CD4-positive, alpha-beta T cell (primary cell): ENCODE data around the gene RPLP2. TPM values are rescaled to one million over a fixed set of nuclear protein-coding genes. Genes with fewer than 3 reads are reported as not detected.

Source experiments
- ATAC-seq: fragments of 200-7000 bp; cut with Tn5 transposase; one replicate; pipeline ENCODE4 v1.10.0; 2022; ENCODE audit warnings: mild to moderate bottlenecking; ENCODE audit not compliant: poor library complexity
- CTCF ChIA-PET: fragments of 350-600 bp; sonication (Branson Sonifier 250); formaldehyde crosslinking; loops from one replicate; lab custom pipeline; 2021; ENCODE audit warnings: antibody characterized with exemption, inconsistent platforms; lab: Charles Lee
- POLR2A ChIA-PET: fragments of 350-600 bp; sonication (Branson Sonifier 250); formaldehyde crosslinking; loops from one replicate; lab custom pipeline; 2021; ENCODE audit warnings: antibody characterized with exemption, inconsistent platforms; lab: Charles Lee
- DNase-seq, 14 experiments: peaks; one replicate each; pipeline ENCODE4 v3.0.0-alpha.2; 2013 to 2020; ENCODE audit warnings: mixed read lengths in 2 of 14
- H3K27ac ChIP-seq, 2 donors: one replicate each; pipeline versions ENCODE4 v1.5.1 to v1.7.0; 2013; ENCODE audit warnings: low read length in 2 of 2, low read depth in 1 of 2, mild to moderate bottlenecking in 1 of 2
- H3K27me3 ChIP-seq, 2 experiments: 1 replicate in 1 of 2; 2 replicates in 1 of 2; pipeline versions ENCODE4 v1.6.1 to v1.7.0; 2013; ENCODE audit warnings: low read length in 2 of 2, control low read depth in 1 of 2, mild to moderate bottlenecking in 1 of 2, moderate library complexity in 1 of 2; ENCODE audit not compliant: insufficient read depth in 2 of 2, control insufficient read depth in 1 of 2
- H3K36me3 ChIP-seq: one replicate; pipeline ENCODE4 v1.6.1; 2013; ENCODE audit warnings: low read length, control low read depth; ENCODE audit not compliant: insufficient read depth
- H3K4me1 ChIP-seq: one replicate; pipeline ENCODE4 v1.6.1; 2013; ENCODE audit warnings: low read length, control low read depth; ENCODE audit not compliant: insufficient read depth
- H3K4me3 ChIP-seq: one replicate; pipeline ENCODE4 v1.5.1; 2013; ENCODE audit warnings: mild to moderate bottlenecking, low read length, moderate library complexity
- H3K9me3 ChIP-seq, 2 experiments: 1 replicate in 1 of 2; 2 replicates in 1 of 2; pipeline versions ENCODE4 v1.6.1 to v1.7.0; 2013; ENCODE audit warnings: low read length in 2 of 2, mild to moderate bottlenecking in 2 of 2, control low read depth in 1 of 2, moderate library complexity in 1 of 2; ENCODE audit not compliant: control insufficient read depth in 1 of 2, insufficient read depth in 1 of 2
- H3K27ac Mint-ChIP-seq: one replicate; pipeline ENCODE4 v1.8.0; 2020; ENCODE audit warnings: mixed read lengths
- H3K27me3 Mint-ChIP-seq: one replicate; pipeline ENCODE4 v1.8.0; 2021; ENCODE audit warnings: mixed read lengths
- H3K36me3 Mint-ChIP-seq: one replicate; pipeline ENCODE4 v1.8.0; 2021; ENCODE audit warnings: low read depth, mixed read lengths
- H3K4me1 Mint-ChIP-seq: one replicate; pipeline ENCODE4 v1.8.0; 2021; ENCODE audit warnings: low read depth, mixed read lengths
- H3K4me3 Mint-ChIP-seq: one replicate; pipeline ENCODE4 v1.8.0; 2020; ENCODE audit warnings: mild to moderate bottlenecking, mixed read lengths
- H3K9me3 Mint-ChIP-seq: one replicate; pipeline ENCODE4 v1.8.0; 2020; ENCODE audit warnings: mixed read lengths
- CTCF ChIP-seq: fragments of 200-600 bp; IDR thresholded peaks from one replicate; pipeline ENCODE4 v1.8.0; 2022; ENCODE audit warnings: antibody characterized with exemption, mild to moderate bottlenecking
- intact Hi-C, 2 experiments: fragments of 100-400 bp; cut with DNase I in 1 of 2; cut with micrococcal nuclease in 1 of 2; formaldehyde crosslinking; loops; one replicate each; pipeline versions ENCODE4 v1.15.1 to v1.9.0; 2023 to 2025; cut with DNase I, micrococcal nuclease
- total RNA-seq, 174 experiments: library from RNA in 2 of 174; stranded (reverse) in 2 of 174; gene quantifications; one replicate each; pipeline ENCODE4 v1.2.3 and lab custom pipeline; 2021 to 2026

The RPLP2 gene
- total RNA-seq, 2 experiments from 2014 or later = 5,234 to 5,390 TPM

DNA sequence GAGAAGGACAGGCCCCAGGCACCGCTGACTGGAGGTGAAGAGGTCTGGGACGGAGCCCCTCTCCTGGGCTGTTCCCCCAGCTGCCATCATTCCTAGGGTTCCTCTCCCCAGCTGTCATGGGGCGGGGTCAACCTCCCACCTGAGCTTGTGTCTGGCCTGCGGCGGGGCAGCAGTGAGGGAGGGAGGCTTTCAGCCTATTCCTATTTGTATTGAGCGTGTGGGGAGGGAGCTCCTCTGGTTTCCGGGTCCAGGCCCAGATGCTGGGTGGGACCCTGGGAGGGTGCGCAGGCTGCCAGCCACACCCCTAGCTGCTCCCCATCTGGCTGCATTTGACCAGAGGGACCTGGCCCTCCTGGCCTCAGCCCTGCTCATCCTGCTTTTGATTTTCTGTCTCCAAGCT lies 46.6 kb downstream of the RPLP2 start:
- POLR2A ChIA-PET = no interaction called here
- intact Hi-C loops = no loop called here
- CTCF ChIA-PET = no interaction called here

DNA sequence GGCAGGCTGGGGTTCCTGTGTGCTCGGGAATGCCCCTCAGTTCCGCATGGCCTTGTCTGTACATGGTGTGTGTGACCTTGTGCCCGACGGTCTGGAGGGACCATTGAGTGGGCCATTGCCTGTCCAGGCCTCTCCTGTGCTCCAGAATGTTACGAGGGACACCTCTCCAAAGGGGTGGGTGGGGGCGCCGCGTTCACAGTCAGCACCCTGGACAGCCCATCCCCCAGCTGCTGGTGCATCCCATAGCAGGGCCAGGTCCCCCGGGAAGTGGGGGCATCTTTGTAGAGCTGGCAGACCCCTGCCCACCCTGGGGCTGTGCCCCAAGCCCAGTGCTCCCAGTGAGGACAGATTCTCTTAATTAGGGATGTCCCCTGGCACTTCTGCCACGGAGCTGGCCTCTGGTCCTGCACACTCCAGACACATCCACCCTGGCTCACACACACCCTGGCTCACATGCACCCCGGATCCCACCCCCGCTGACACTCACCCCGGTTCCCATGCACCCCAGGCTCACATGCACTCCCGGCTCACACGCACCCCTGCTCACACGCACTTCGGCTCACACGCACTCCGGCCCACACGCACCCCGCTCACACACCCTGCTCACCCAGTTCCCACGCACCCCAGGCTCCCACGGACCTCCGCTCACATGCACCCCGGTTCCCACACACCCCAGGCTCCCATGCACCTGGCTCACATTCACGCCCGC lies 48.4 kb downstream of the RPLP2 start:
- ChIA-PET CTCF (no interaction called here), POLR2A (no interaction called here)
- Mint-ChIP-seq H3K27ac (no peak overlapping the region), H3K4me1 (no peaks in the 10 kb centered on the region), H3K9me3 (no peaks in the 10 kb centered on the region), H3K4me3 (no peak overlapping the region), H3K27me3 (no peaks in the 10 kb centered on the region), H3K36me3 (no peaks in the 10 kb centered on the region)
- Histone ChIP-seq H3K4me3 (no peak overlapping the region), H3K4me1 (no peaks in the 10 kb centered on the region), H3K36me3 (no peaks in the 10 kb centered on the region), H3K27me3 (no peaks in the 10 kb centered on the region), H3K27ac (no peak overlapping the region), H3K9me3 (peaks cover 0 to 10% of the 10 kb centered on the region in 2 experiments)
- ATAC-seq (no peak), DNase-seq (no peak)
- intact Hi-C loops = no loop called here
- no peak for TF ChIP-seq CTCF

More for the DNA sequence above, 46.6 kb downstream of the RPLP2 start:
- no peaks in the 10 kb centered on the region for H3K4me1 Mint-ChIP-seq
- no peak for TF ChIP-seq CTCF
- no peaks in the 10 kb centered on the region for H3K27me3 Mint-ChIP-seq
- Histone ChIP-seq H3K4me1 (no peaks in the 10 kb centered on the region), H3K27me3 (no peaks in the 10 kb centered on the region), H3K9me3 (peaks cover 0 to 10% of the 10 kb centered on the region in 2 experiments), H3K4me3 (no peak overlapping the region), H3K27ac (no peak overlapping the region), H3K36me3 (no peaks in the 10 kb centered on the region)
- no peak overlapping the region for H3K27ac Mint-ChIP-seq
- ATAC-seq (no peak), DNase-seq (no peak)
- no peak overlapping the region for H3K4me3 Mint-ChIP-seq
- no peaks in the 10 kb centered on the region for H3K36me3 Mint-ChIP-seq
- no peaks in the 10 kb centered on the region for H3K9me3 Mint-ChIP-seq

GRCh38 chr11:858762-859339 lies 49.1 kb downstream of the RPLP2 start:
- Mint-ChIP-seq H3K4me1 (no peaks in the 10 kb centered on the region), H3K9me3 (no peaks in the 10 kb centered on the region), H3K27ac (no peak overlapping the region), H3K4me3 (no peak overlapping the region), H3K27me3 (no peaks in the 10 kb centered on the region), H3K36me3 (no peaks in the 10 kb centered on the region)
- Histone ChIP-seq H3K27me3 (no peaks in the 10 kb centered on the region), H3K4me3 (no peak overlapping the region), H3K4me1 (no peaks in the 10 kb centered on the region), H3K27ac (no peak overlapping the region), H3K36me3 (no peaks in the 10 kb centered on the region), H3K9me3 (peaks cover 0 to 10% of the 10 kb centered on the region in 2 experiments)
- ATAC-seq = no peak
- DNase-seq = no peak
- ChIA-PET POLR2A (no interaction called here), CTCF (no interaction called here)
- intact Hi-C loops = no loop called here
- no peak for TF ChIP-seq CTCF
